Astrocyte of the cerebellum (primary cell): ENCODE results near the gene PATZ1.
A peak's percentile ranks its signal among the peaks of the same experiment; 100 is the strongest.

Experiments used
- DNase-seq: peaks from one replicate; pipeline ENCODE4 v3.0.0-alpha.2; 2011; ENCODE audit warnings: low read depth
- H3K4me3 ChIP-seq: 2 replicates; pipeline ENCODE4 v1.5.1; 2011; ENCODE audit warnings: mild to moderate bottlenecking, low read depth, low read length, moderate library complexity
- in situ Hi-C: cut with HindIII; loops from 2 replicates; pipeline ENCODE4 v1.10.0; 2017; ENCODE audit warnings: low sequenced_read_pairs
- TF ChIP-seq, protein P1 (sequence below): IDR thresholded peaks from 2 replicates; pipeline ENCODE4 v1.5.1; 2012; ENCODE audit warnings: low read length, low read depth, moderate library complexity, mild to moderate bottlenecking; ENCODE audit errors: missing control alignments

PATZ1 gene

GRCh38 chr22:31343235-31344191 is 2.6 kb downstream of the PATZ1 start:
- TF ChIP-seq, protein P1, sequence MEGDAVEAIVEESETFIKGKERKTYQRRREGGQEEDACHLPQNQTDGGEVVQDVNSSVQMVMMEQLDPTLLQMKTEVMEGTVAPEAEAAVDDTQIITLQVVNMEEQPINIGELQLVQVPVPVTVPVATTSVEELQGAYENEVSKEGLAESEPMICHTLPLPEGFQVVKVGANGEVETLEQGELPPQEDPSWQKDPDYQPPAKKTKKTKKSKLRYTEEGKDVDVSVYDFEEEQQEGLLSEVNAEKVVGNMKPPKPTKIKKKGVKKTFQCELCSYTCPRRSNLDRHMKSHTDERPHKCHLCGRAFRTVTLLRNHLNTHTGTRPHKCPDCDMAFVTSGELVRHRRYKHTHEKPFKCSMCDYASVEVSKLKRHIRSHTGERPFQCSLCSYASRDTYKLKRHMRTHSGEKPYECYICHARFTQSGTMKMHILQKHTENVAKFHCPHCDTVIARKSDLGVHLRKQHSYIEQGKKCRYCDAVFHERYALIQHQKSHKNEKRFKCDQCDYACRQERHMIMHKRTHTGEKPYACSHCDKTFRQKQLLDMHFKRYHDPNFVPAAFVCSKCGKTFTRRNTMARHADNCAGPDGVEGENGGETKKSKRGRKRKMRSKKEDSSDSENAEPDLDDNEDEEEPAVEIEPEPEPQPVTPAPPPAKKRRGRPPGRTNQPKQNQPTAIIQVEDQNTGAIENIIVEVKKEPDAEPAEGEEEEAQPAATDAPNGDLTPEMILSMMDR, result no peak
- peak overlapping the region; percentile 57 for H3K4me3 ChIP-seq
- no peak for DNase-seq
- in situ Hi-C loops, result no loop called here

DNA sequence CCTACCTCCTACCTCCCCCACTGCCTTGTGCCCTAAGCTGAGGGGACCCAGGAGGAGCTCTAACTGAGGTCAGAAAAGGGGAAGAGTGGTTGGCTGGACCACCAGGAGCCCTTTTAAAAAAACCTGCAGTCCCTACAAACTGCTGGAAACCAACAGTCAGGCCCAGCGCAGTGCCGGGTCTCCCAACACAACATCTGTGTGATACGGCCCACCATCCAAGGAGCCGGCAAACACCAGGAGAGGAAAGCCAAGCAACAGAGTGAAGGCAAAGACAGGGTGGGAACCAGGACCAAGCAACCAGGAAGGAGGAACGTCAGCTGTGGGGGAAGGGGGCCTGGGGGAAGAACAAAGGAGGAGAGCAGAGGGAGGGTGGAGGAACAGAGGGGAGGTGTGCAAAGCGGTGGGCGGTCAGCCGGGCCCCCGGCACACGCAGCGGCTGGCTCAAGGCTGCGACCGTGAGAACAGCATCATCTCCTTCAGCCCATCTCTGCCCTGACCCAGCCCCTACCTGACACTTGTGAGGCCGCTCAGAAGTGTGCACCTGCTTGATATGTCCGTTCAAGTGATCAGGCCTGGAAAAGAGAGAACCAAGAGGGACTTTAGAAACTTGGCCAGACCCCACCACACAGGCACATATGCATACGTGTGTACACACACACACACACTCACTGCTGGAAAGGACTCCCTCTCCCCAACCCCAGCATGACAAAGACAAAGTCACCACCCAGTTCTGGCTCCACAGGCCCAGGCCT is 3.6 kb downstream of the PATZ1 start:
- DNase-seq, result no peak

DNA sequence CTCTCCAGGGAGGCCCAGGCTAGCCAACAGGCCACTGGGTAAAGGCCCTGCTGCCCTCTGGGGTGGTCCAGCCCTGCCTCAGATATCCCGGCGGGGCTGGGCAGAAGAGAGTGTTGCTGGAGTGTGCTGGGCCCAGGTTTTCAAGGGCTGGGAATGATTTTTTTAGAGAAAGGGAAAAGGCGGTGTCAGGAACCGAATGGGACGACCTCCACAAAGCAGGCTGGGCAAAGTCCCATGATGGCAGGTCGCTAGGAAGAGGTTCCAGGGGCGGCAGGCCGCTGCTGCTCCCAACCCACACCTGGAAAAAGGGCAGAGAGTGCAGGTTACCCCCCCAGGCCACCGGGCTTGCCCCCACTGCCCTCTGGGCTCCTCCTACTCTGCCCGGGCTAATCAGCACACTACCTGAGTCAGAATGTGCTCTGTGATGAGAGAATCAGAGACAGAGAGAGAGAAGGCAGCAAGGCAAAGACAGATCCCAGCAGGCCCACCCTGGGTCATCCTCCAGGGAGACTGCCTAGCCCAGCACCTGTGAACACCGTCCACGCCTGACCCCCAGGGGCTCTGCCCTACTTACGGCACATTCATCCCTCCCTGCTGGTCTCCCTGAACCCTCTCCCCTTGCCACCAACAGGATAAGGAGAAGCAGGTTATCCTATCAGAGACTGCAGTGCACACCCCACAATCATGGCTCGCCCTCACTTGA is 4.6 kb downstream of the PATZ1 start:
- in situ Hi-C loops, result no loop called here
- no peak for DNase-seq
- TF ChIP-seq, protein P1, result no peak
- H3K4me3 ChIP-seq, result no peak overlapping the region

More for the DNA sequence above, 3.6 kb downstream of the PATZ1 start:
- in situ Hi-C loops, result no loop called here
- peak overlapping the region; percentile 57 for H3K4me3 ChIP-seq
- TF ChIP-seq, protein P1, result no peak

DNA sequence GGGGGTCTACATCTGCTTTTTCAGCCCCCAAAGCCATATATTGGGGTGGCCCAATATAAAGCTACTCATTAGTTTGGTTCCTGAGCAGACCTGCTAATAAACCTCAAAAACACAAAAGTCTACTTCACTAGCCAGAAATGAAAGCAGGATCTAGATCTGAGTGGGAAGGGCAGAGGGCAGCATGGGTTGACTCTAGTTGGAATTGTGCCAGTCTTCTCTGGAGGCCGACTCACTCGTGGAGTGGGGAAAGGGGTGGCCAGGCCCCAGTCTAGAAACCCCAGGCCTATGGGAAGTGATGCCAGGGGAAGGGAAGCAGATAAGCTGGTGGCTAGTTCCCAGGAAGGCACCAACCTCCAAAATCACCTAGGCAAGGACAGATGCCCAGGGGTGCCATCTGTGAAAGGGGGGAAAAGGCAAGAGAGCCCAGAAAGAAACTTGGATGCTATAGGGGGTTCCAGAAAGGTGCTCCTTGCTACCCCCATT is 5.3 kb downstream of the PATZ1 start:
- no peak overlapping the region for H3K4me3 ChIP-seq
- TF ChIP-seq, protein P1, result no peak
- in situ Hi-C loops, result no loop called here
- DNase-seq, result no peak

GRCh38 chr22:31340360-31340759 is 5.8 kb downstream of the PATZ1 start:
- TF ChIP-seq, protein P1, result no peak
- DNase-seq, result no peak
- in situ Hi-C loops, result no loop called here
- H3K4me3 ChIP-seq, result no peak overlapping the region
